SK-N-MC (cell line): ENCODE results near the gene TTLL7.

ENCODE experiments used
- DNase-seq: peaks from one replicate; pipeline ENCODE4 v3.0.0-alpha.2; 2011; ENCODE audit warnings: low read depth, low spot score
- H3K27ac ChIP-seq: fragments of 200-600 bp; sonication (generic); 2 replicates; pipeline ENCODE4 v1.5.1; 2016; ENCODE audit warnings: mixed run types
- H3K36me3 ChIP-seq: fragments of 200-600 bp; sonication (generic); 2 replicates; pipeline ENCODE4 v1.6.1; 2017; ENCODE audit warnings: antibody characterized with exemption, low read length, mixed read lengths; ENCODE audit not compliant: insufficient read depth
- H3K4me3 ChIP-seq: fragments of 200-600 bp; sonication (generic); 2 replicates; pipeline ENCODE4 v1.5.1; 2016
- H3K9ac ChIP-seq: fragments of 200-600 bp; sonication (generic); 2 replicates; pipeline ENCODE4 v1.8.0; 2017; ENCODE audit warnings: mixed run types, mixed read lengths; ENCODE audit not compliant: insufficient read length
- H3K9me3 ChIP-seq: fragments of 200-600 bp; sonication (generic); 2 replicates; pipeline ENCODE4 v1.6.1; 2017; ENCODE audit warnings: low read depth, mild to moderate bottlenecking, antibody characterized with exemption, low read length, moderate library complexity, mixed read lengths
- EZH2 ChIP-seq: fragments of 200-600 bp; sonication (generic); IDR thresholded peaks from one replicate; pipeline ENCODE4 v1.6.1; 2017; ENCODE audit warnings: antibody characterized with exemption
- FOXP2 ChIP-seq: optimal IDR thresholded peaks from 2 replicates; pipeline ENCODE3; 2011; ENCODE audit warnings: mild to moderate bottlenecking, moderate library complexity; ENCODE audit not compliant: insufficient read depth; ENCODE audit errors: extremely low read length, control extremely low read depth
- POLR2AphosphoS5 ChIP-seq: IDR thresholded peaks from 2 replicates; pipeline ENCODE4 v1.6.1; 2012; ENCODE audit warnings: mild to moderate bottlenecking, low read depth, low read length, borderline replicate concordance

The TTLL7 gene

GRCh38 chr1:83978056-83978455, 20.9 kb downstream of the TTLL7 start:
- TF ChIP-seq POLR2AphosphoS5: no peak
- no peak for TF ChIP-seq FOXP2
- no peak for TF ChIP-seq EZH2
- Histone ChIP-seq H3K4me3 (no peak overlapping the region), H3K36me3 (no peaks in the 10 kb centered on the region), H3K9ac (no peak overlapping the region), H3K27ac (no peak overlapping the region), H3K9me3 (no peaks in the 10 kb centered on the region)
- no peak for DNase-seq

- no peak for TF ChIP-seq FOXP2
- no peak for TF ChIP-seq POLR2AphosphoS5
- no peak for TF ChIP-seq EZH2
- no peak overlapping the region for H3K4me3 ChIP-seq
- H3K27ac ChIP-seq: no peak overlapping the region
- DNase-seq: no peak
- H3K9me3 ChIP-seq: no peaks in the 10 kb centered on the region
- H3K9ac ChIP-seq: no peak overlapping the region
- no peaks in the 10 kb centered on the region for H3K36me3 ChIP-seq
Observed at GRCh38 chr1:83976920-83977319, 22.0 kb downstream of the TTLL7 start.

GRCh38 chr1:83970802-83971201, 28.1 kb downstream of the TTLL7 start:
- DNase-seq: no peak

GRCh38 chr1:83970114-83970513, 28.8 kb downstream of the TTLL7 start:
- TF ChIP-seq FOXP2 (no peak), EZH2 (no peak), POLR2AphosphoS5 (no peak)
- Histone ChIP-seq H3K27ac (no peak overlapping the region), H3K4me3 (no peak overlapping the region), H3K9me3 (no peaks in the 10 kb centered on the region), H3K9ac (no peak overlapping the region), H3K36me3 (no peaks in the 10 kb centered on the region)
- no peak for DNase-seq

More at GRCh38 chr1:83970802-83971201, 28.1 kb downstream of the TTLL7 start:
- no peak overlapping the region for H3K4me3 ChIP-seq
- no peak overlapping the region for H3K27ac ChIP-seq
- no peaks in the 10 kb centered on the region for H3K9me3 ChIP-seq
- H3K9ac ChIP-seq: no peak overlapping the region
- H3K36me3 ChIP-seq: no peaks in the 10 kb centered on the region
- TF ChIP-seq FOXP2 (no peak), POLR2AphosphoS5 (no peak), EZH2 (no peak)

GRCh38 chr1:83967336-83967735, 31.6 kb downstream of the TTLL7 start:
- DNase-seq: no peak
- TF ChIP-seq FOXP2: no peak
- no peak for TF ChIP-seq POLR2AphosphoS5
- TF ChIP-seq EZH2: no peak
- H3K9ac ChIP-seq: no peak overlapping the region
- H3K4me3 ChIP-seq: no peak overlapping the region
- no peaks in the 10 kb centered on the region for H3K9me3 ChIP-seq
- H3K27ac ChIP-seq: no peak overlapping the region
- no peaks in the 10 kb centered on the region for H3K36me3 ChIP-seq

GRCh38 chr1:83964153-83964552, 34.8 kb downstream of the TTLL7 start:
- Histone ChIP-seq H3K27ac (no peak overlapping the region), H3K9me3 (no peaks in the 10 kb centered on the region), H3K36me3 (no peaks in the 10 kb centered on the region), H3K4me3 (no peak overlapping the region), H3K9ac (no peak overlapping the region)
- TF ChIP-seq FOXP2 (no peak), POLR2AphosphoS5 (no peak), EZH2 (no peak)
- DNase-seq: no peak

- Histone ChIP-seq H3K27ac (no peak overlapping the region), H3K9ac (no peak overlapping the region), H3K4me3 (no peak overlapping the region), H3K9me3 (no peaks in the 10 kb centered on the region), H3K36me3 (no peaks in the 10 kb centered on the region)
- no peak for TF ChIP-seq POLR2AphosphoS5
- TF ChIP-seq FOXP2: no peak
- no peak for TF ChIP-seq EZH2
- DNase-seq: no peak
Observed at GRCh38 chr1:83961571-83962295, 37.2 kb downstream of the TTLL7 start.

- Histone ChIP-seq H3K27ac (no peak overlapping the region), H3K36me3 (no peaks in the 10 kb centered on the region), H3K4me3 (no peak overlapping the region), H3K9ac (no peak overlapping the region), H3K9me3 (no peaks in the 10 kb centered on the region)
- DNase-seq: no peak
- no peak for TF ChIP-seq FOXP2
- TF ChIP-seq POLR2AphosphoS5: no peak
- no peak for TF ChIP-seq EZH2
Observed at GRCh38 chr1:83960669-83961277, 38.2 kb downstream of the TTLL7 start.
